ENCODE data around the gene DHRS11.

DHRS11 gene

DNA sequence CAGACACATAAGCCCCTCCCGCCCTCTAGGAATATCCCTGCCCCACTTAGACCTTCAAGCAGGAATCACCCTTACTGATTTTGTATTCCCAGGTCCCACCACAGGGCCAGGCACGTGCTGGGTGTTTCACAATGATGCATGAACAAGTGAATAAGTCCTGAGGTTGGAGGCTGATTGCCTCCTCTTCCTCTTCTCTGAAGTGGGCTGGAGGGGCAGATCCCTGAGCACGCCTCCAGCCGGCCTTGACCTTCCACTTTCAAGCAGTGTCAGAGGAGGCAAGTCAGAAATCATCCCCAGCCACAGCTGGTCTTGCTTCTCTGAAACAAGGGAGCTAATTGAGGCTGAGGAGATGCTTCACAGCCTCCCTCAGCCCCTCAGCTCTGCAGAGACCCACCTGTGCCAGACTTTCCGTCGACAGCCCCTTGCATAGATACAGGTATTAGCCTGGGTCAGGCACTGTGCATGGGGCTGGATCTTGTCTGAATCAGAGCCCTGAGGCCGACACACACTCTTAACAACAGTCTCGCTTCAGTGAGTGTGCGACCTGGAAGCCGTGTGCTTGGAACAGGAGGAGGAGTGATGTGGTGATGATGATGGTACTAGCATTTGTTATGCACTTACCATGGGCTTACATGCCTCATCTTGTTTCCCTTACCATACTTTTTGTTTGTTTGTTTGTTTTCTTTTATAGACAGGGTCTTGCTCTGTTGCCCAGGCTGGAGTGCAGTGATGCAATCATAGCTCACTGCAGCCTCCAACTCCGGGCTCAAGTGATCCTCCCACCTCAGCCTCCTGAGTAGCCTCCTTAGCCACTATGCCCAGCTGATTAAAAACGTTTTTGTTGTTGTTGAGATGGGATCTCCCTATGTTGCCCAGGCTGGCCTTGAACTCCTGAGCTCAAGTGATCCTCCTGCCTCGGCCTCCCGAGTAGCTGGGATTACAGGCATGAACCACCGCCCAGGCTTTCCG is 24.7 kb downstream of the DHRS11 start:
- DNase-seq, result no peak

DNA sequence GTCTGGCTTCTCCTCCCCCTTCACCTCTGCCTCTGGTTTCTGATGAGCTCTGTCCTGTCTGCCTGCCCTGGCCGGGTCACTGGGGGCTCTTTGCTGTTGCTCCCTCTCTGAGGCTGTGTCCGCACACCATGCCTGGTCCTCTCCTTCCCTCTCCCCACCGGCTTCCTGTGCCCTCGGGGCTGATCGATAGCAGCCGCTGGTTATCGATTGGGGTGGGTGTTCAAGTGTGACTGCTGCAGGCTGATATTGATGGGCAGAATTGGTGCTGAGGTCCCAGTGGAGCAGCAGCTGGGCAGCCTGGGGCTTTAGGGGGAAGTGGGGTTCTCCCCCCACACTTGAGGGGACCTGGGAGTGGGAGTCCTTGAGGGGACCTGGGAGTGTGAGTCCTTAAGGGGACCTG is 26.1 kb downstream of the DHRS11 start:
- DNase-seq, result no peak

- no peak for DNase-seq
Measured at GRCh38 chr17:36623281-36623680, 31.6 kb downstream of the DHRS11 start.

DNA sequence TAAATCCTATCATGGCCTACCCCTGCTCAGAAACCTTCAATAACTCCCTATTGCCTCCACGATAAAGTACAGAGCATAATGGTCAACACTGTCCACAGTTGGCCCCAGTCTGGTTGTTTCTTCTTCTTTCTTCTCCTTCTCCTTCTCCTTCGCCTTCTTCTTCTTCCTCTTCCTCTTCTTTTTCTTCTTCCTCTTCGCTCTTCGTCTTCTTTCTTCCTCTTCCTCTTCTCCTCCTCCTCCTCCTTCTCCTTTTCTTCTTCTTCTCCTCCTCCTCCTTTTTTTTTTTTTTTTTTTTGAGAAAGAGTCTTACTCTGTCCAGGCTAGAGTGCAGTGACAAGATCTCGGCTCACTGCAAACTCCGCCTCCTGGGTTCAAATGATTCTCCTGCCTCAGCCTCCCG is 33.5 kb downstream of the DHRS11 start:
- no peak for DNase-seq

DNA sequence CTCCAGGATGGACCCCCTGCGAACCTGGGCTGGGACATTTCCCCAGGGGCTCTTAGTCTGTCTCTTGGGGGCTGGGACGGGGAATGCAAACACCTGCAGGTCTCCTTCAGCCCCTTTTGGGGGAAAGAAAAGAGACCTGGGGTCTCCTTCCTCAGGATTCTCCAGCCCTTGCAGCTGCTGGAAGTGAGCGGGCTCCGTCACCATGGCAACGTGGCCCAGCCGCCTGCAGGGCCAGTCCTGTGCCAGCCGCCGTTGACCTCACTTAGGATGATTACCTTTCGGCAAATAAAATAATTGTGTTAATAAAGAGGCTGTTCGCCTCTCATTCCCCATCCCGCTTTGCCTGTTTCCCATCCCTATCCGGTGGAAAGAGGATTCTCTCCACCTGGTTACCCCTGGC is 35.4 kb downstream of the DHRS11 start:
- DNase-seq, result no peak

DNA sequence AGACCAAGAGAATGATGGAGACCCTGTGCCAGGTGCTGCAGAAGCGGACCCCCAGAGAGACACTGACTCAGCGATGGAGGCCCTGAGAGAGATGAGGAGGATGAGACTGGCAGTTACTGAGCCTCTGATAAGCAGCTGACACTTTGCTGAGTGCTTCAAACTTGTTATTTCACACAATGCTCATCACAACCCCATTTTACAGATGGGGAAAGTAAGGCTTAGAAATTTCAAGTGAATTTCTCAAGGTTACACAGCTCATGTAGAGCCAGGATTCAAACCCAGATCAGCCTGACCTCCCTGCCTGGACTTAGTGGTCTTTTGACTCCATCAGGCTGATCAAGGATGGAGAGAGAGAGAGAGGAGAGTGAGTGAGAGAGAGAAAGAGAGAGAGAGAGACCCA is 36.9 kb downstream of the DHRS11 start:
- DNase-seq, result no peak

- peak; percentile 61 to 75 for DNase-seq
Measured at GRCh38 chr17:36629252-36629847, 37.7 kb downstream of the DHRS11 start.

- no peak for DNase-seq
Measured at GRCh38 chr17:36629970-36630502, 38.4 kb downstream of the DHRS11 start.

GRCh38 chr17:36631022-36631421 is 39.3 kb downstream of the DHRS11 start:
- no peak for DNase-seq

DNA sequence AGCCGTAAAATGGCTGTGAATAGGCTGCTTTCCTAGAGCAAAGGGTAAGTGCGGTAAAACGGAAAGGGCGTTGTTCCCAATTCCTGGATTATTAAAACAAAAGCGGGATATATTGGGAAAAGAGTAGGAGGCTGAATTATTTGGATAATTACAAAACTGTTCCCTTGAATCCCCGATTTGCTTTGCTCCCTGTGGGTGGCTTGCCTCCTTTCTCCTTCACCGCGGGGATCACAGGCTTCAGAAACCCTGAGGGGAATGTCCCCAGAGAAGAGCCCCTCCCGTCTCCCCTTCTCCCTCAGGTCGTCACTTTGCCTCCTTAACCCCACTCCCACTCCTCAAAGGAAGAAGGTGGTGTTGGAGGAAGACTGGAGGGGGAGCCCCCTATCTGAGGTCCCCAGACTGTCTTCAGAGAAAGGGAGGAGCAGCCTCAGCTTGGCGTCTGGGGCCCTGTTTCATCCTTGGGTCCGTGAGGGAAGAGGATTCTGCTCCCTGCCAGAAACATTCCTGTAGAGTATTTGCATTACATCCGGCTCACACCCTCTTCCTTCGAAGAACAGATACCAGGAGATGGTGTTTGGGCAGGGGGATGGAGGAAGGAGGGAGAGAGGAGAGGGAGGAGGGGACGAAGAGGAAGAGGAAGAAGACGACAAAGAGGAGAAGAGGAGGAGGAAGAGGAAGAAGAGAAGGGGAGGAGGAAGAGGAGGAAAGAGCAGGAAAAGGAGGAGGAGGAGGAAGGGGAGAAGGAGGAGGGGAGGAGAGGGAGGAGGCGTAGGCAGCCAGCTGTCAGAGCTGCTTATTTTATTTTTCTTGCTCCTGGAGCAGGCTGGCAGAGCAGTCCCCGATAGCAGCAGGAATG is 41.5 kb downstream of the DHRS11 start:
- no peak for DNase-seq

- no peak for DNase-seq
Measured at GRCh38 chr17:36640346-36640745, 48.7 kb downstream of the DHRS11 start.

- no peak for DNase-seq
Measured at GRCh38 chr17:36640836-36641235, 49.2 kb downstream of the DHRS11 start.

GRCh38 chr17:36641331-36641876 is 49.7 kb downstream of the DHRS11 start:
- no peak for DNase-seq

DNA sequence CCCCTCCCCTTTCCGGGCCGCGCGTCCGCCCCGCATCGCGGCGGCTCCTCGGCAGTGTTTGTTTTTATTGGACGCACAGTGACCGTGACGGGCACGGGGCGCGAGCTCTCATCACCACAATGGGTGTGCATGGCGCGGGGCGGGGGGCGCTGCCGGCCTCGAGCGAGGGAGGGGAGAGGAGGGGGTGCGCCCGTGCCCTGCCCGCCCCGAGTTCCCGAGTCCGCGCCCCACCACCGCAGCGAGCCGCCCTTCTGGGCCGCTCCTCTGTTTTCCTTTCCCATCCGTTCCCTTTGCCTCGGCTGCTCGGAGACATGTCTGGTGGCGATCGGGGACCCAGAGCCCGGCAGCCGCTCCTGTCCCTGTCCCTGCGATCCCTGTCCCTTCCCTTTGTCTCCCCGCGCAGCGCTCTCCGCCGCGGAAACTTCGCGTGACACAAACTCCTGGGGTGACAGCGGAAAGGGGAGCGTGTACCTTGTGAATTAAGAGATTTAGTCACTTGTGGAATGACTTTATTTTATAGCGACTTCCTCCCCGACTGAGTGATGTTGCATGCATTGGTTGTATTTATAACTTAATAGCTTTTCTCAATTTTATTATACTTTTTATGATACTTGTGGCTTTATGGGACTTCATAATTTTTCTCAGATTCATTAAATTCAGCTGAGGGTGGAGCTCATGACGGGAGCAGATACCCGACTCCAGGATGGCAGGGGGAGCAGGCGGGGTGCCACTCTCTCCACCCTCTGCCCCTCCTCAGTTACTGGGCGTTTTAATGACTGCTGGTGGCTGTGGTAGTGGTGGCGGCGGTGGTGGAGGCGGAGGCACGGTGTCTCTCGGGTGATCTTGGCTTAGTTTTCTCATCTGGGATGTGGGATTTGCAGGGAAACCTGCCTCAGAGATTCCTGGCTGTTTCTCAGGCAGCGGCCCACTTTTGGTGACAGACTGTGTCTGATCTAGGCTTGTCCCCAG is 50.5 kb downstream of the DHRS11 start:
- DNase-seq, result no peak

DNA sequence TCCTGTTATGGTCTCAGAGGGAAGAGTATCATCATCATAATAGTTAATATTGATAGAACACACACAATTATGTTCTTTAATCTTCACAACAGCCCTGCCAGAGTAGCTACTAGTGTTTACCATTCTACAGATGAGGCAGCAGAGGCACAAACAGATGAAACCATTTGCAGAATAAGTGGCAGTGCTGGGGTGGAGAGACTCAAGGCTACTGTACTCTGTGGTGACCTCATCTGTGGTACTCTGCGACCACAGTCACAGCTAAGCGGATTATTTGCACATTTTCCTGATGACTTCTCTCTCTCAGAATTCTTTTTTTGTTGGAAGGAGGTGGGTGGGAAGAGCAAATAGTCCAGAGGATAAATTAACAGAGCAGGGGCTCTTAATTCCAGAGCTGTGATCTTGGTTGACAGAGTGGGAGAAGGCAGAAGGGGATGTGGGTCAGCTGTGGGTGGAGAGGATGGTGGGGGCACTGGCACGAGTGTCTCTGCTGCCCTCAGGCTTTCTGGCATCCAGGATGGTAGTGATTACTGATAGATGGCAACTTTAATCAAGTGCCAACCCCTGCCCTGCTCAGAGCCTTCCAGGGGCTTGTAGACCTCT is 51.5 kb downstream of the DHRS11 start:
- DNase-seq, result no peak

DNA sequence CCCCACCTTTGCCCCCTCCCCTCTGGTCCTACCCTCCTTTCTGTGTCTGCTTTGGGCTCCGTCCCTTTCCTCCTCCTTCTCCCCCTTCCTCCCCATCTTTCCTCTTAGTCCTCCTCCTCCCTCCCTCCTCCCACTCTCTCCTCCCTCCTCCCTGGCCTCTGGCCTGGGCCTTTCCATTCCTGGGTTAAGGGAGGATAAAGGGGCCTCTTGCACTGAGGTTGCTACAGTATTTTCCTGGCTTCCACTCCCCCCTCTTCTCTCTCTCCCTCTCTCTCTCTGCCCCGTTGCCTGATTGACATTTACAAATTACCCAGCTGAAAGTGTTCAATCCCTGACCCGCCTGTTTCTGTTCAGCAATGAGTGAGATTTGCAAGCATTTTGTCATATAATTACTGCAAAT is 53.7 kb downstream of the DHRS11 start:
- DNase-seq, result no peak

DNA sequence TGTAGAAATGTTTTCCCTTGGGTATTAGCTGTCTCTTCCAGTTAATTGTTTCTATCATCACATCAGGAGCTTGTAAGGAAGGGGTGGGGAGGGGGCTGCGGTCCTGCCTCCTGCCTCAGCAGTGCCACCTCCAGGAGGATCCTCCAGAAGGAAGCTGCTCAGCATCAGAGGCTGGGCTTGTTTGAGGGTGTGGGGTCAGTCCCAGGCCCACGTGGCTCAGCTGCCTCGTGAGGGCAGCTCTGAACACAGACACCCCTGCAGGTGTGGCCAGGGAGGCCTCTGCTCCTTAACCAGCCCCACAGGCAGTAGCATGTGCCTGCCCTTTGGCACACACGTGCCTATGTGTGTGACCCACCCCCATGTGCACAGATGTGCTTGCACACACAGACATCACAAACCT is 56.0 kb downstream of the DHRS11 start:
- DNase-seq, result no peak

- no peak for DNase-seq
Measured at GRCh38 chr17:36650096-36650775, 58.6 kb downstream of the DHRS11 start.
